ENCODE results near the gene TSPAN1.

Gene TSPAN1, protein sequence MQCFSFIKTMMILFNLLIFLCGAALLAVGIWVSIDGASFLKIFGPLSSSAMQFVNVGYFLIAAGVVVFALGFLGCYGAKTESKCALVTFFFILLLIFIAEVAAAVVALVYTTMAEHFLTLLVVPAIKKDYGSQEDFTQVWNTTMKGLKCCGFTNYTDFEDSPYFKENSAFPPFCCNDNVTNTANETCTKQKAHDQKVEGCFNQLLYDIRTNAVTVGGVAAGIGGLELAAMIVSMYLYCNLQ

GRCh38 chr1:46174448-46175231 lies at the start of gene TSPAN1:
TSS of gene TSPAN1 (plus strand) at chr1:46175087. CDS start at chr1:46181108, 6,021 bp downstream.
- no peak for DNase-seq

- DNase-seq: no peak
Observed at GRCh38 chr1:46128344-46128743, 46.5 kb upstream of the TSPAN1 start.

DNA sequence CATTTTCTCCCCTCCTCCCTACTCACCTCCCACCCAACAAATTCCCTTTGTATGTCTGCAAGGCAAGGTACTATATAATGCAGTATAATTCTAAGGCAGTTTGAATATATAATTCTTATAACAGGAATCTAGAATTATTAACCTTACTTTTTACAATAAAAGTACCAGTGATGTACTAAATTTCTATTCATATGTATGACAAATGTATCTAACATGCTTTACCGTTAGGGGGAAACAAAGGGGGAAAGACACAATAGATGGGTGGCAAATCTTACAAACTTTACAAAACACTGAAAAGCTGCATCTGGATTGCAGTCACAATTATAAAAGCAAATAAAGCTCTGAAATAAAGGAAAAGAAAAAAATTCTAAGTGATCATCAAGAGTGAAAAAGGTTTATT lies 44.8 kb upstream of the TSPAN1 start:
- DNase-seq: no peak

GRCh38 chr1:46130606-46131005 lies 44.3 kb upstream of the TSPAN1 start:
- no peak for DNase-seq

GRCh38 chr1:46131093-46131492 lies 43.8 kb upstream of the TSPAN1 start:
- DNase-seq: no peak

DNA sequence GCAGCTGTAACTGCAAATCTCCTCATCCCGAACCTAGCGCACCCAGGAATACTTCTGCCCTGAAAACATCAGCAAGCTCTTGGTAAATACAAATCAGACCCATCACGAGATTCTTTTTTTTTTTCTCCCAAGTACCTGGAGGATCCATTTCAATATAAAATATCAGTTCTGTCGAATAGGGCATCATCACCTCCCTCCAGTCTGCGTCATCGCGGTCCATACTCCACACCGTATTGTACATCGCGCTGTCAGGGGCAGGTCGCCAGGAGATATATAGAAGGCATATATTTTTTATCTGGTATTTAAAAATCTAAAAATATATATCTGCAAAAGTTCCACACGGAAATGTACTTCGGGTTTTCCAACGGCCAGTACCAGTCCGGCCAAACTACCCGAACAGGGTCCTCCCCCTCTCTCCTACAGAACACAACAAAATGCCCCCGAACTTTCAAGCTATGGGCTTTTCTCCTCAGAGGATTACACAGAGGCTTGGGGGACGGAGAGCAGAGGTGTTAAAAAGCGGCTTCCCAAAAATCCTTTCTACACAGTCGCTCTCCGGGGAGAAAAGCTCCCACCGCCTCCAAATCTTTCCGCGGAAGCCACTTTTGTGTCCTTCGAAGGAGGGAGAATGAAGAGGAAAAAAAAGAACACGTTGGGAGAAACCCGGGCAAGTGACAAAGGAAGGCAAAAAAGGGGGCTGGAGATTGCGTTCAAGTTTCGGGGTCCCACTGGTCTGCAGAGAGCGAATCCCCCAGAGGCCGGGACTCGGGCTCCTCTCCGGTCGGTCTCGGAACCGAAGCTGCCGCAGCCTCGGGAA lies 43.0 kb upstream of the TSPAN1 start:
- DNase-seq: peak; percentile 4

GRCh38 chr1:46132529-46133180 lies 42.2 kb upstream of the TSPAN1 start, which contains the start of gene PIK3R3:
TSS of gene PIK3R3 (minus strand) at chr1:46132629. CDS start at chr1:46131952, 677 bp downstream.
- peak; percentile 83 for DNase-seq

DNA sequence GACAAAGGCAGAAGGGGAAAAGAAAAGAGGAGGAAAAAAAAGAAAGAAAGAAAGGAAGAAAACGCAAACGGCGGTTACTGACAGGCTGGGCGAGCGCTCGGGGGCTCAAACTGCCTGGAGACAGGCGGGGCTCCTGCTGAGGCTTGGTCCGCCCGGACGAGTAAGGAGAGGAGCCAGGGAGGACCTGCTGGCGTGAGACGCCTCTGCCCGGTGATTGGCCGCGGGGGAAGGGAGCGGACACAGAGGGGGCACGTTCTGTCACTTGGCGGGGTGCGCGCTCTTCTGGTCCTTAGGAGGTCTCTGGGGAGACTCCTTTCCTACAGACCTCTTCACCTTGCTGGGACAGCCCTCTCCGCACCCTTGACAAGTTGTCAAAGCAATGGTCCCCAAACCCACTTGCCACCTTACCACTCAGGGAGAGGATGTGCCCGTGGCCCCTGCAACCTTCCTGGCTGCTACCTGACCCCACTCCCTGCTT lies 41.7 kb upstream of the TSPAN1 start:
- no peak for DNase-seq

- DNase-seq: no peak
Observed at GRCh38 chr1:46133781-46134350, 41.0 kb upstream of the TSPAN1 start.

GRCh38 chr1:46134660-46135331 lies 40.1 kb upstream of the TSPAN1 start:
- no peak for DNase-seq

- DNase-seq: no peak
Observed at GRCh38 chr1:46136711-46137110, 38.2 kb upstream of the TSPAN1 start.

- no peak for DNase-seq
Observed at GRCh38 chr1:46137916-46138315, 37.0 kb upstream of the TSPAN1 start.

DNA sequence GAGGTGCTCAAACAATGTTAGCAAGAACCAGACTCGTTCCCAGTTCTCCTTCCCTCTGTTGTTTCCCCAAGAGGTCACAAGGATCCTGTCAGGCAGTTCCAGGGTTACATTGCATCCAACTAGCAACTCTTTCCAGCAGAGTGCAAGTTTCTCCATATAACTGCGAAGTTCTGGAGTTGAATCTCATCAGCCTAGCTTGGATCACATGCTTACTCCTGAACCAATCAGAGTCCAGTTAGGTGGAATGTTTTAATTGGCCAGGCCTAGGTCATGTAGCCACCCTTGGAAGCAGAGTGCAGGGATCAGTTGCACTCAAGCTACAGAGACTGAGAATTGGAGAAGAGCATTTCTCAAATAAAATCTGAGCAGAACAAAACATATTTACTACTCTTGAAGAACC lies 26.6 kb upstream of the TSPAN1 start:
- no peak for DNase-seq

DNA sequence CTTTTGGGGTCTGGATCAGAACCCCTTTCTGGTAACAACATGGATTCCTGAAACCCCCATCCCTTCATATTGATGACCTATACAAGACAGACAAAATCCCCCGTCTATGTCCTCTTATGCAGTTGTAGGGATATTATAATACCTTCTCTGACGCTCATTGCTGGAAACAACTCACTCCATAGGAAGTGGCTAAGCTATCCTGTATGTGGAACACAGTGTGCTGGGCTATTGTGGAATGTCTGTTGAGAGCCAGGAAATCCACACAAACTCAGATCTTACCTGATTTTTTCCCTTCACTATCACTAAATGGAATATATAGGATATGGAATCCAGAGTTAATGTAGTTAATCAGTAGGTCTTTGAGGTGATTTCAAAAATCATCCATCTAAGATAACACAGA lies 24.8 kb upstream of the TSPAN1 start:
- no peak for DNase-seq

- no peak for DNase-seq
Observed at GRCh38 chr1:46152016-46152415, 22.9 kb upstream of the TSPAN1 start.

DNA sequence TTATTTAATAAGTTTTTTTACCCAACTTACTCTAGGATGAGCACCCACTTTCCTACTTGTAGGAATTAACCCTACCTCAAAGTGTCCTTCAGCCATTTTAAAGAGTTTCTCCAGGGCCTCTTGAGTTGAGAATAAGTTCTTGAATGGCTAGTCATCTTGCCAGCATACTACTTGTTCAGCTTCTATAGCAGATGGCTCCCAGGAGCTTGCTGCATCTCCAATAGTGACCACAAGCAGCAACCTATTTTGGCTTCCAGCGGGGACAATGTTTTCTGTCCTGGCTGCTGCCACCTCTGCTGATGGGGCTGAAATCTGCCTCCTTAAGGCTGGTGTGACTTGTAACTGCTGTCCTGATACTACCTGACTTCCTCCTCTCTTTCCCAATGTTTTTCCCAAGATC lies 21.7 kb upstream of the TSPAN1 start:
- no peak for DNase-seq

DNA sequence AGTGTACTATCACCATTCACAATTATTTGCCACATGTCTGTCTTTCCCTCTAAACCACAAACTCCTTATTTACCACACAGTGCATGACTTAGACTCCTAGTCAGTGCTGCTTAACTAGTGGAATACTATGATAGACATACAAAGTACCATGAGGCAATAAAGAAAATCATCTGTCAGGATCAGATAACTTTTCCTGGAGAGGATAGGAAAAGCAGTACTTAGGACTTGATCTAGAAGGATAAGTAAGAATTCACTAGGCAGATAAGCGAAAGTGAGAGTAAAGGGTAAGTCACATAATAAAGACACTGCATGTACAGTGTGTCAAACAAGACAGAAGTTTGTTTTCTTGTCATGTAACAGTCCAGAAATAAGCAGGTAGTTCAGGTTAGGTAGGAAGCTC lies 21.2 kb upstream of the TSPAN1 start:
- DNase-seq: no peak

- DNase-seq: no peak
Observed at GRCh38 chr1:46157916-46158311, 17.0 kb upstream of the TSPAN1 start.

- DNase-seq: no peak
Observed at GRCh38 chr1:46158312-46159281, 16.3 kb upstream of the TSPAN1 start.

- DNase-seq: no peak
Observed at GRCh38 chr1:46159516-46159915, 15.4 kb upstream of the TSPAN1 start.

- no peak for DNase-seq
Observed at GRCh38 chr1:46160212-46160611, 14.7 kb upstream of the TSPAN1 start.

Measured in activated effector memory CD4-positive, alpha-beta T cell treated with Interleukin-2 at 50 U/mL for 16 hours (primary cell).